Calu3 (cell line): ENCODE measurements around the gene IGSF11. TPM values are rescaled to one million over a fixed set of nuclear protein-coding genes. Genes with fewer than 3 reads are reported as not detected.

Experiments used
- BruUV-seq: library from RNA; stranded (reverse); fragments of 400-500 nt; replicated peaks from 2 replicates; lab custom pipeline; 2021; lab: Mats Ljungman, UMichigan
- CTCF ChIA-PET: fragments of 300-600 bp; sonication (Branson Sonifier 250); formaldehyde crosslinking; loops from one replicate; lab custom pipeline; 2022; ENCODE audit warnings: antibody characterized with exemption; lab: Charles Lee
- DNase-seq: peaks from one replicate; pipeline ENCODE4 v3.0.0; 2022
- H3K27ac Mint-ChIP-seq: one replicate; pipeline ENCODE4 v1.8.0; 2022; ENCODE audit warnings: mixed read lengths; ENCODE audit not compliant: unreplicated experiment
- H3K27me3 Mint-ChIP-seq: one replicate; pipeline ENCODE4 v1.8.0; 2022; ENCODE audit warnings: mixed read lengths; ENCODE audit not compliant: unreplicated experiment
- H3K36me3 Mint-ChIP-seq: one replicate; pipeline ENCODE4 v1.8.0; 2022; ENCODE audit warnings: mild to moderate bottlenecking, moderate library complexity, mixed read lengths; ENCODE audit not compliant: insufficient read depth, unreplicated experiment
- H3K4me1 Mint-ChIP-seq: one replicate; pipeline ENCODE4 v1.8.0; 2022; ENCODE audit warnings: mild to moderate bottlenecking, low read depth, mixed read lengths; ENCODE audit not compliant: unreplicated experiment
- H3K4me3 Mint-ChIP-seq: one replicate; pipeline ENCODE4 v1.8.0; 2022; ENCODE audit warnings: mild to moderate bottlenecking, low read depth, moderate library complexity, mixed read lengths; ENCODE audit not compliant: unreplicated experiment
- H3K9me3 Mint-ChIP-seq: one replicate; pipeline ENCODE4 v1.8.0; 2022; ENCODE audit warnings: low read depth, mixed read lengths; ENCODE audit not compliant: unreplicated experiment
- intact Hi-C: fragments of 100-400 bp; cut with micrococcal nuclease; formaldehyde crosslinking; loops from one replicate; pipeline ENCODE4 v1.10.0; 2022; ENCODE audit not compliant: unreplicated experiment
- total RNA-seq: library from RNA; stranded (reverse); gene quantifications from 2 replicates; pipeline ENCODE4 v1.2.3, GENCODE V29; 2022
- TF ChIP-seq, protein P1 (sequence below): fragments of 200-600 bp; IDR thresholded peaks from one replicate; pipeline ENCODE4 v1.8.0; 2022; ENCODE audit warnings: antibody characterized with exemption; ENCODE audit not compliant: unreplicated experiment

The IGSF11 gene
- total RNA-seq, 1 experiment from 2014 or later = 0.45 TPM

GRCh38 chr3:119019767-119020518 is 14.7 kb downstream of the IGSF11 start:
- BruUV-seq = no TSS peak
- H3K4me1 Mint-ChIP-seq = no peaks in the 10 kb centered on the region
- CTCF ChIA-PET = interaction anchor here (0.6 kb wide), 1 partner anchor 18 kb away, joined by 3 read pairs; no protein-coding TSS in a partner anchor
- TF ChIP-seq, protein P1, sequence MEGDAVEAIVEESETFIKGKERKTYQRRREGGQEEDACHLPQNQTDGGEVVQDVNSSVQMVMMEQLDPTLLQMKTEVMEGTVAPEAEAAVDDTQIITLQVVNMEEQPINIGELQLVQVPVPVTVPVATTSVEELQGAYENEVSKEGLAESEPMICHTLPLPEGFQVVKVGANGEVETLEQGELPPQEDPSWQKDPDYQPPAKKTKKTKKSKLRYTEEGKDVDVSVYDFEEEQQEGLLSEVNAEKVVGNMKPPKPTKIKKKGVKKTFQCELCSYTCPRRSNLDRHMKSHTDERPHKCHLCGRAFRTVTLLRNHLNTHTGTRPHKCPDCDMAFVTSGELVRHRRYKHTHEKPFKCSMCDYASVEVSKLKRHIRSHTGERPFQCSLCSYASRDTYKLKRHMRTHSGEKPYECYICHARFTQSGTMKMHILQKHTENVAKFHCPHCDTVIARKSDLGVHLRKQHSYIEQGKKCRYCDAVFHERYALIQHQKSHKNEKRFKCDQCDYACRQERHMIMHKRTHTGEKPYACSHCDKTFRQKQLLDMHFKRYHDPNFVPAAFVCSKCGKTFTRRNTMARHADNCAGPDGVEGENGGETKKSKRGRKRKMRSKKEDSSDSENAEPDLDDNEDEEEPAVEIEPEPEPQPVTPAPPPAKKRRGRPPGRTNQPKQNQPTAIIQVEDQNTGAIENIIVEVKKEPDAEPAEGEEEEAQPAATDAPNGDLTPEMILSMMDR = no peak
- no peaks in the 10 kb centered on the region for H3K36me3 Mint-ChIP-seq
- intact Hi-C loops = no loop called here
- H3K9me3 Mint-ChIP-seq = no peaks in the 10 kb centered on the region
- no peak overlapping the region for H3K27ac Mint-ChIP-seq
- no peak for DNase-seq
- H3K27me3 Mint-ChIP-seq = no peaks in the 10 kb centered on the region
- H3K4me3 Mint-ChIP-seq = no peak overlapping the region

DNA sequence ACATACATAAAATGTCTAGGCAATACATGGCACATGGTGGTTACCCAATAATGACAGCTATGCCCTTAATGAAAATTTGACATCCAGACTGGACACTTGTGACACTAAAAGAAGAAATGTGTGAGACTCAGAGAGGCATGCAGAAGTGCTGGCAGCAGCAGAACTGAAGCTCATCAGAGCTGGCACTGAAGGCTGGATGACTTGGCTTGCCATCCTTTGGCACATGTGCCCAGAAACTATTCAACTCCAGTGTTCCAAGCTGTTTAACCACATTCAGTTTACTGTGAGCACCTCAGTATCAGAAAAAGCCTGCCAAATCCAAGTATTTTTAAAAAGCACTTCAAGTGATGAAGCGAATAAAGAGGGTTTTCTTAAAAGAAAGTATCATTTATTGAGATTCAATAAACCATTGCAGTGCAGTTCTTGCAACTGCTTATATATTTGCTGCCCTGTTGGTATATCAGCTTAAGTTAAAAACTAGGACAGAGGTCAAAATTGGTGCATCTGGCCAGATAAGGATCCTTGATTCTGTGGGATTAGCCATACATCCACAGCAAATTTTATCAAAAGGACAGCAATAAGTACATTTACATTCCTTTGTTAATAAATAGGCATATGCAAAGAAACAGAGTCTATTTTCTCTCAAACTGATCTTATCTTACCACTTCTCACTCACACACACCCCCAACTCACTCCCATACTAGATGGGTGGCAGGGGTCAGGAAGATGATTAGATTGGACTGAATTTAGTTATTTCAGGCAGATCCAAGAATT is 15.8 kb downstream of the IGSF11 start:
- DNase-seq = no peak
- CTCF ChIA-PET = no interaction called here
- Mint-ChIP-seq H3K36me3 (no peaks in the 10 kb centered on the region), H3K4me1 (no peaks in the 10 kb centered on the region), H3K4me3 (no peak overlapping the region), H3K9me3 (no peaks in the 10 kb centered on the region), H3K27me3 (no peaks in the 10 kb centered on the region), H3K27ac (no peak overlapping the region)
- intact Hi-C loops = no loop called here
- TF ChIP-seq, protein P1 = no peak
- BruUV-seq = no TSS peak

DNA sequence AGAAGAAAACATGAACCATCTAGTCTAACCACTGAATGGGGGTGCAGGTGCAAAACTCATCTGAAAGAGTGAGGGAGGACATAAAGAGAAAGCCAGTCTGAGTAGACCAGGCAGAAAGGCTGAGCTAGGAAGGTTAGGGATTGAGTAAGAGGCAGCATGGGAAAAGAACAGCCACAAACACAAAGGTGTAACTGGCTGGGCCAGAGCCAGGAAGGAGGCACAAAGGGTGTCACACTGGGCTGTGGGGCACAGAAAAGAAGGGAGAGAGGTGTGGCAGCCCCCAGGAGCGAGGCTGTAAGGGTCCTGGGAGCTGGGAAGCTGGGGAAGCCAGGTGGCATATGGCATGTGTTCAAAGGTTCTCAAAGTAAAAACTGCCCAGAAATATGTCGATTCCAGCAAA is 18.7 kb downstream of the IGSF11 start:
- intact Hi-C loops = no loop called here
- Mint-ChIP-seq H3K4me3 (no peak overlapping the region), H3K27me3 (peaks cover 14% of the 10 kb centered on the region), H3K36me3 (no peaks in the 10 kb centered on the region), H3K4me1 (no peaks in the 10 kb centered on the region), H3K27ac (no peak overlapping the region), H3K9me3 (no peaks in the 10 kb centered on the region)
- CTCF ChIA-PET = no interaction called here
- BruUV-seq = no TSS peak
- TF ChIP-seq, protein P1 = no peak
- DNase-seq = no peak

- CTCF ChIA-PET = no interaction called here
- Mint-ChIP-seq H3K27me3 (peaks cover 14% of the 10 kb centered on the region), H3K27ac (no peak overlapping the region), H3K36me3 (no peaks in the 10 kb centered on the region), H3K9me3 (no peaks in the 10 kb centered on the region), H3K4me1 (no peaks in the 10 kb centered on the region), H3K4me3 (no peak overlapping the region)
- TF ChIP-seq, protein P1 = no peak
- intact Hi-C loops = no loop called here
- BruUV-seq = no TSS peak
- no peak for DNase-seq
Measured at GRCh38 chr3:119013951-119014350, 20.7 kb downstream of the IGSF11 start.
